Endothelial cell of umbilical vein (primary cell): ENCODE data around the gene SLC38A4. TPM values are rescaled to one million over a fixed set of nuclear protein-coding genes. Genes with fewer than 3 reads are reported as not detected.

ENCODE experiments used
- BruUV-seq: library from RNA; stranded (reverse); fragments of 400-500 nt; replicated peaks from 2 replicates; lab custom pipeline; 2021; lab: Mats Ljungman, UMichigan
- CTCF ChIA-PET: fragments of 300-600, 350-600 bp; sonication (Branson Sonifier 250); formaldehyde crosslinking; loops from one replicate; lab custom pipeline; 2021; ENCODE audit warnings: antibody characterized with exemption, inconsistent platforms; lab: Charles Lee
- POLR2A ChIA-PET: fragments of 300-600, 350-600 bp; sonication (Branson Sonifier 250); formaldehyde crosslinking; loops from one replicate; lab custom pipeline; 2021; ENCODE audit warnings: antibody characterized with exemption, inconsistent platforms; lab: Charles Lee
- DNase-seq: peaks from one replicate; pipeline ENCODE4 v3.0.0-alpha.2; 2011; ENCODE audit warnings: low read depth, low spot score
- FAIRE-seq: peaks from 2 replicates; lab custom pipeline; 2011; peaks lifted over from hg19 to GRCh38; lab: Jason Lieb, UNC
- H2AFZ ChIP-seq: 2 replicates; pipeline ENCODE4 v1.6.0; 2012; ENCODE audit warnings: low read depth, low read length, control low read depth, inconsistent platforms
- H3K27ac ChIP-seq: 2 replicates; pipeline ENCODE4 v1.5.1; 2011; ENCODE audit warnings: low read depth, mild to moderate bottlenecking, control low read depth, low read length, moderate library complexity; ENCODE audit not compliant: insufficient read depth
- H3K27me3 ChIP-seq, 2 experiments: 2 replicates each; pipeline versions ENCODE4 v1.6.0 to v1.6.1; 2011; ENCODE audit warnings: low read length in 2 of 2, mixed read lengths in 1 of 2; ENCODE audit not compliant: control insufficient read depth in 2 of 2, insufficient read depth in 2 of 2
- H3K36me3 ChIP-seq, 2 experiments: 2 replicates in 1 of 2; 3 replicates in 1 of 2; pipeline ENCODE4 v1.5.1; 2011; ENCODE audit warnings: low read length in 2 of 2, mild to moderate bottlenecking in 1 of 2, moderate library complexity in 1 of 2; ENCODE audit not compliant: control insufficient read depth in 2 of 2, insufficient read depth in 2 of 2; ENCODE audit errors: extremely low read depth in 1 of 2
- H3K4me1 ChIP-seq: 3 replicates; pipeline ENCODE4 v1.5.1; 2011; ENCODE audit warnings: mild to moderate bottlenecking, low read length; ENCODE audit not compliant: control insufficient read depth, insufficient read depth; ENCODE audit errors: extremely low read depth
- H3K4me2 ChIP-seq: 2 replicates; pipeline ENCODE4 v1.6.1; 2011; ENCODE audit warnings: low read length, control low read depth, mixed read lengths; ENCODE audit not compliant: insufficient read depth
- H3K4me3 ChIP-seq, 3 experiments: fragments of 200-600 bp in 1 of 3; sonication (generic), shearing (Covaris generic) in 1 of 3; replicated peaks in 1 of 3; 2 replicates each; pipeline ENCODE4 v1.5.1; 2011 to 2016; ENCODE audit warnings: control low read depth in 3 of 3, low read length in 3 of 3, mild to moderate bottlenecking in 2 of 3, inconsistent platforms in 1 of 3, low read depth in 1 of 3, moderate library complexity in 1 of 3; ENCODE audit not compliant: insufficient read depth in 1 of 3
- H3K79me2 ChIP-seq: 2 replicates; pipeline ENCODE4 v1.6.0; 2012; ENCODE audit warnings: low read length, inconsistent platforms; ENCODE audit not compliant: control insufficient read depth, insufficient read depth
- H3K9ac ChIP-seq: replicated peaks from 2 replicates; pipeline ENCODE3; 2011; ENCODE audit warnings: low read length, control low read depth; ENCODE audit not compliant: insufficient read depth; ENCODE audit errors: extremely low read depth
- H3K9me1 ChIP-seq: replicated peaks from 3 replicates; pipeline ENCODE4 v1.6.0; 2011; ENCODE audit warnings: mild to moderate bottlenecking, low read length; ENCODE audit not compliant: control insufficient read depth, insufficient read depth; ENCODE audit errors: extremely low read depth
- H3K9me3 ChIP-seq: replicated peaks from 2 replicates; pipeline ENCODE4 v1.5.1; 2012; ENCODE audit warnings: low read length, inconsistent platforms; ENCODE audit not compliant: control insufficient read depth, insufficient read depth
- H4K20me1 ChIP-seq: replicated peaks from 2 replicates; pipeline ENCODE3; 2011; ENCODE audit warnings: mild to moderate bottlenecking, low read length; ENCODE audit not compliant: control insufficient read depth, insufficient read depth; ENCODE audit errors: extremely low read depth
- CTCF ChIP-seq, 2 donors: IDR thresholded peaks; 1 replicate in 1 of 2; 2 replicates in 1 of 2; pipeline ENCODE4 v1.5.1; 2011; ENCODE audit warnings: low read length in 2 of 2, mild to moderate bottlenecking in 2 of 2, moderate library complexity in 2 of 2, control low read depth in 1 of 2, inconsistent platforms in 1 of 2, low read depth in 1 of 2; ENCODE audit not compliant: insufficient read depth in 1 of 2; ENCODE audit errors: extremely low read depth in 1 of 2
- EZH2 ChIP-seq: IDR thresholded peaks from 2 replicates; pipeline ENCODE4 v1.6.1; 2012; ENCODE audit warnings: borderline replicate concordance, low read depth, mild to moderate bottlenecking, moderate library complexity, low read length, inconsistent platforms; ENCODE audit not compliant: severe bottlenecking
- JUN ChIP-seq: IDR thresholded peaks from 2 replicates; pipeline ENCODE4 v1.6.1; 2011; ENCODE audit warnings: borderline replicate concordance, low read depth; ENCODE audit not compliant: insufficient read length, insufficient read depth
- MAX ChIP-seq: IDR thresholded peaks from 2 replicates; pipeline ENCODE4 v1.6.1; 2011; ENCODE audit not compliant: insufficient read depth, insufficient read length
- POLR2AphosphoS5 ChIP-seq: IDR thresholded peaks from 2 replicates; pipeline ENCODE4 v1.6.1; 2012; ENCODE audit warnings: low read depth, mild to moderate bottlenecking, control low read depth, low read length, moderate library complexity; ENCODE audit not compliant: insufficient read depth
- dilution Hi-C: fragments of 300-500 bp; cut with MboI; formaldehyde crosslinking; loops from one replicate; pipeline ENCODE4 v1.15.0; 2019; ENCODE audit warnings: low sequenced_read_pairs; ENCODE audit not compliant: extremely low pct_ligation_motif_present
- intact Hi-C: fragments of 100-400 bp; cut with micrococcal nuclease; formaldehyde crosslinking; loops from one replicate; pipeline ENCODE4 v1.10.0; 2022
- polyA plus RNA-seq, 4 experiments: library from polyadenylated mRNA; depleted of rRNA in 3 of 4; stranded (reverse) in 3 of 4; unstranded in 1 of 4; fragments of >200 nt; gene quantifications; 2 replicates each; pipeline versions ENCODE4 v1.2.1 to v1.2.3, GENCODE V29; 2011 to 2012; ENCODE audit warnings: missing spikeins in 1 of 4
- total RNA-seq: library from RNA; stranded (reverse); gene quantifications from 2 replicates; pipeline ENCODE4 v1.2.3, GENCODE V29; 2021

SLC38A4 gene
- total and polyA plus RNA-seq, 2 donors (not counting 3 experiments of a cell fraction or from before 2014, with no cell fraction given) = 0.36 to 0.66 TPM

- Histone ChIP-seq H3K79me2 (no peaks in the 10 kb centered on the region), H3K9me1 (no peaks in the 10 kb centered on the region), H3K27ac (no peak overlapping the region), H3K36me3 (no peaks in the 10 kb centered on the region), H4K20me1 (no peaks in the 10 kb centered on the region), H3K4me2 (no peak overlapping the region), H2AFZ (no peak overlapping the region), H3K4me1 (no peaks in the 10 kb centered on the region), H3K4me3 (no peak overlapping the region), H3K9me3 (no peaks in the 10 kb centered on the region), H3K9ac (no peak overlapping the region), H3K27me3 (no peaks in the 10 kb centered on the region)
- no peak for DNase-seq
- TF ChIP-seq MAX = no peak
- no peak for TF ChIP-seq CTCF (IDR thresholded peaks at IDR 0.05; ENCODE audit: extremely low read depth in 1 of 2, insufficient read depth in 1 of 2, low read depth in 1 of 2, low read length in 2 of 2)
- no peak for TF ChIP-seq JUN
- no peak for TF ChIP-seq POLR2AphosphoS5
- TF ChIP-seq EZH2 = no peak
- POLR2A ChIA-PET = no interaction called here
- no peak for FAIRE-seq
- dilution Hi-C loops = no loop called here
- intact Hi-C loops = no loop called here
- CTCF ChIA-PET = interaction anchor here (1.0 kb wide), 1 partner anchor 26 kb away, joined by 3 read pairs; no protein-coding TSS in a partner anchor
- BruUV-seq = no TSS peak
These were observed 50.0 kb downstream of the SLC38A4 start for GRCh38 chr12:46775796-46776195.

- Histone ChIP-seq H4K20me1 (no peaks in the 10 kb centered on the region), H3K27me3 (no peaks in the 10 kb centered on the region), H3K36me3 (no peaks in the 10 kb centered on the region), H3K4me1 (no peaks in the 10 kb centered on the region), H3K9me3 (no peaks in the 10 kb centered on the region), H2AFZ (no peak overlapping the region), H3K27ac (no peak overlapping the region), H3K79me2 (no peaks in the 10 kb centered on the region), H3K4me3 (no peak overlapping the region), H3K4me2 (no peak overlapping the region), H3K9ac (no peak overlapping the region), H3K9me1 (no peaks in the 10 kb centered on the region)
- ChIA-PET POLR2A (no interaction called here), CTCF (no interaction called here)
- no peak for TF ChIP-seq JUN
- no peak for TF ChIP-seq EZH2
- intact Hi-C loops = no loop called here
- dilution Hi-C loops = no loop called here
- FAIRE-seq (no peak), DNase-seq (no peak)
- BruUV-seq = no TSS peak
These were observed 51.5 kb downstream of the SLC38A4 start for GRCh38 chr12:46774322-46774633.
